ENCODE results near the gene RAMACL. TPM values are rescaled to one million over a fixed set of nuclear protein-coding genes. Genes with fewer than 3 reads are reported as not detected.

Gene RAMACL
- total and polyA plus RNA-seq, 7 experiments from 2014 or later = 0.43 to 1.2 (median 0.78) TPM; not detected in 2

DNA sequence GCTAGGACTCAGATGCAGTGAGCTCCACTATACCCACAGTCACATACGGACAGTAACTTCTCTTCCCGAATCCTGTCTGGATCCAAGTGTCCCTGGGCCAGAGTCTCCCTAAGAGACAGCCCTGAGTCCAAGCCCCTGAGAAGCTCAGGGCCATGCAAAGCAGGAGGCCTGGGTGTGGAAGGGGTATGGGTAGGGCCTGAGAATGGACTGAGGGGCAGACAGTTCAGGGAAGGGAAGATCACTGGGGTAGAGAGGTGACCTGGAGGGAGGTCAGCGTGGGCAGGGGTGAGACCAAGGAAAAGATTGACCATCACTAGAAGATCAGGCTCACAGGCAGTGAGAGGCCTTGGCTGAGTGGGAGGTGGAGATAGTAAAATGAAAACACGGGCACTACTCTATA, 31.8 kb upstream of the RAMACL start:
- CTCF ChIA-PET = no interaction called here

DNA sequence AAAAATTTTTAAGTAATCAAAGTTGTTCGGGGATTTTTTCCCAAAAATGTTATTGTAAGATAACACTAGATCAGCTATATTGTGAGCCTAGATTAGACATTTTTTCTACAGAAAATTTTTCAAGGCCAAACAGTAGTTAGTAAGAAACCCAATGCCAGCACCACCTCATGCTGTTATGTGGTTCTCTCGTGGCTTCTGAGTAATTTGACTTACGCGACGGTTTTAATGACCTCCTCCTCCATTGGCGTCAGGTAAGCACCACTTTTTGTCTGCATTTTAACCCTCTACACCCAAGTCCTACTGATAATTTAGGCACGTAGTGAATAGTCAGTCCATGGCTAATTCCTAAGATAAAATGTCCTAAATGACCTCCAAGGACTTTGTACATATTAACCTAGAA, 30.9 kb upstream of the RAMACL start:
- ATAC-seq = no peak

More for the DNA sequence above, 31.8 kb upstream of the RAMACL start:
- H3K27ac Mint-ChIP-seq = no peak overlapping the region
- Histone ChIP-seq H3K36me3 (ENCODE audit: control insufficient read depth in 2 of 3, insufficient read depth in 3 of 3, low read length in 3 of 3) (no peaks in the 10 kb centered on the region), H3K27ac (ENCODE audit: low read depth, low read length) (no peak overlapping the region), H3K4me1 (ENCODE audit: control insufficient read depth in 2 of 2, insufficient read depth in 2 of 2, low read length in 2 of 2) (no peaks in the 10 kb centered on the region), H3K9me3 (ENCODE audit: control insufficient read depth in 2 of 3, low read length in 3 of 3) (no peaks in the 10 kb centered on the region), H3K27me3 (ENCODE audit: control insufficient read depth in 2 of 2, insufficient read depth in 2 of 2, low read length in 2 of 2) (no peaks in the 10 kb centered on the region), H3K4me3 (ENCODE audit: low read length) (no peak overlapping the region)
- no peaks in the 10 kb centered on the region for H3K9me3 Mint-ChIP-seq
- intact Hi-C loops (cut with micrococcal nuclease) = no loop called here
- peaks cover 0 to 7% (median 0%) of the 10 kb centered on the region in 7 donors for H3K4me1 Mint-ChIP-seq
- POLR2A ChIA-PET = interaction anchor here (0.5 kb wide), 1 partner anchor 78 kb away, joined by 3 read pairs; no protein-coding TSS in a partner anchor
- H3K36me3 Mint-ChIP-seq = peaks cover 0 to 13% (median 6%) of the 10 kb centered on the region in 5 donors
- ATAC-seq (no peak), DNase-seq (no peak)
- H3K4me3 Mint-ChIP-seq = no peak overlapping the region
- H3K27me3 Mint-ChIP-seq = peaks cover 0 to 8% (median 0%) of the 10 kb centered on the region in 5 donors

DNA sequence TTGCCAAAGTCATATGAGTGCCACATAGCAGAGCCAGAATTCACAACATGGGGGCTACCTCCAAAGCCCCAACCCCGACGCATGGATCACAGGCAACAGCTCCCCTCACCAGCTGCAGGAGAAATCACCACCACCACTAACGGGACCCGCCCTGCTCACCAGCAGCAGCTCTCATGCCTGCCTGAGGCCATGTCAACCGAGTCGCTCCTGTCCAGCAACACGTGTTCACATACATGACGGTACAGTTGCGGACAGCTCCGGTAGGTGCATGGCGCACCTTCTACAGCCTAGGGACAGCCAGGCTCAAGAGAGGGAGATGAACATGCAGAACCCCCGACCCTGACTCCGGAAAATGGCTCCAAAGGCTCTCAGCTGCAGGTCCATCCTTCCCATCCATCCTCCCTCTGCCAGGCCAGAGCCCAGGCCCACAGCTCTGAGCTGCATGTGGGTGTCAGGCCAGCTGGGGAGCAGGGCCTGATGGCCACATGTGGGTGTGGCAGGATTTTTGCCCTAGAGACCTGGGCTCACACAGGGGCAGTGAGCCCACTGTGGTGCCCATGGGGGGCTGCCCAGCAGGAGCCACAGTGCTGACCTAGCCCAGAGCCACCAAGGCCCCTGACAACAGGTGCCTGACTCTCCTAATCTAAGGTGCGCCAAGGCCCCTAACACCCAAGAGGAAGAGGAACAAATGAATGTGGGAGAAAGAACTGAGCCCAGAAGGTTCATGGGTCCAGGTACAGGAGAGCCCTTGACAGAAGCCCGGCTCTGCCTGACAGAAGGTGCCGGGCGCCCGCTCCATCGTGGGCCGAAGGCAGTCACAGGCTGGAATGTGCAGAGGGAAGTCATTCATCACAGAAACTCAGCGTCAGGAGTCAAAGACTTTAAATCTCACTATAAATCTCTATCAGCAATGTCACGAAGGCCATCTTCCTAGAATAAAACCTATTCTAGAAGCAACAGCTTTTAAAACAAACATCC, 30.1 kb upstream of the RAMACL start:
- H3K4me3 Mint-ChIP-seq = no peak overlapping the region
- CTCF ChIA-PET = no interaction called here

More for the DNA sequence above, 30.9 kb upstream of the RAMACL start:
- Histone ChIP-seq H3K4me1 (ENCODE audit: control insufficient read depth in 2 of 2, insufficient read depth in 2 of 2, low read length in 2 of 2) (no peaks in the 10 kb centered on the region), H3K27ac (ENCODE audit: low read depth, low read length) (no peak overlapping the region), H3K36me3 (ENCODE audit: control insufficient read depth in 2 of 3, insufficient read depth in 3 of 3, low read length in 3 of 3) (no peaks in the 10 kb centered on the region), H3K4me3 (ENCODE audit: low read length) (no peak overlapping the region), H3K27me3 (ENCODE audit: control insufficient read depth in 2 of 2, insufficient read depth in 2 of 2, low read length in 2 of 2) (no peaks in the 10 kb centered on the region), H3K9me3 (ENCODE audit: control insufficient read depth in 2 of 3, low read length in 3 of 3) (no peaks in the 10 kb centered on the region)
- peaks cover 0 to 13% (median 6%) of the 10 kb centered on the region in 5 donors for H3K36me3 Mint-ChIP-seq
- no peaks in the 10 kb centered on the region for H3K9me3 Mint-ChIP-seq
- H3K27ac Mint-ChIP-seq = no peak overlapping the region
- peaks cover 0 to 5% (median 0%) of the 10 kb centered on the region in 5 donors for H3K27me3 Mint-ChIP-seq
- intact Hi-C loops (cut with micrococcal nuclease) = no loop called here
- H3K4me3 Mint-ChIP-seq = no peak overlapping the region
- POLR2A ChIA-PET = no interaction called here
- CTCF ChIA-PET = no interaction called here
- H3K4me1 Mint-ChIP-seq = peaks cover 0 to 7% (median 0%) of the 10 kb centered on the region in 7 donors
- no peak for DNase-seq

DNA sequence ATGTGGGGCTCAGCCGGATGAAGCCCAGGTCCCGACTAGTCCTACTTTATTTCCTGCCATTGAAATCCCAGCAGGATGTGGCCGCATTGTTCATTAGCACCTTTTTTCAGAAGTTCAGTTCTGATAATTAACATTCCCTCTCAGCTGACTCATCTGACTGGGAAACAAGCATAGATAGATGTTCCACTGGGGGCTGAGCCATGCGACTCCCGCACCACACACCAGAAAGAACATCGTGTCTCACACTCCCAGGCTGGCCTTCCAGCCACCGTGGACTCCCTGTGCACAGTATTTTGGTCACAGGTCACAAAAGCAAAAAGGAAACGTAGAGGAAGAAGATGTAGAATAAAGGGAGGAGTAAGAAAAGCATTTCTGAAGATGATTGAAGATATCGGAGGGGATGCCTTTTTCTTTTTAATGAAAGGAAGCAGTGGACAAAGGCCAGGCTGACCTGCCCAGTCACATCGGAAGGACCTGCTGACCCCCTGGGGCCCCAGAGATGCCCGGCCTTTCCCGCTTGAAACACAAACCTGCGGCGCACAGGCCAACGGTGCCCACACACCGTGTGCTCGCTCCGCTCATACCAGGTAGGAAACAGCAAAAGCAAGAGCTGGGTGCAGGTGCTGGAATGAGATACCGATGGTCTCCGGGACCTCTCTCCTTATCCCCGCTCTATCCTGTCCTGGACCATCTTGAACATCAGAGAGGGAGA, 28.7 kb upstream of the RAMACL start:
- no peaks in the 10 kb centered on the region for H3K9me3 Mint-ChIP-seq
- H3K4me1 Mint-ChIP-seq = peaks cover 0 to 7% (median 0%) of the 10 kb centered on the region in 7 donors
- DNase-seq = no peak
- no peak overlapping the region for H3K4me3 Mint-ChIP-seq
- no peak for ATAC-seq
- no peaks in the 10 kb centered on the region for H3K27me3 ChIP-seq (ENCODE audit: control insufficient read depth in 2 of 2, insufficient read depth in 2 of 2, low read length in 2 of 2)
- H3K9me3 ChIP-seq (ENCODE audit: control insufficient read depth in 2 of 3, low read length in 3 of 3) = no peaks in the 10 kb centered on the region
- no peaks in the 10 kb centered on the region for H3K4me1 ChIP-seq (ENCODE audit: control insufficient read depth in 2 of 2, insufficient read depth in 2 of 2, low read length in 2 of 2)
- intact Hi-C loops (cut with micrococcal nuclease) = no loop called here
- peak overlapping the region in 3 of 9 donors; percentile 3 to 72 (median 51) for H3K27ac Mint-ChIP-seq
- H3K36me3 ChIP-seq (ENCODE audit: control insufficient read depth in 2 of 3, insufficient read depth in 3 of 3, low read length in 3 of 3) = no peaks in the 10 kb centered on the region
- no peak overlapping the region for H3K27ac ChIP-seq (ENCODE audit: low read depth, low read length)
- H3K27me3 Mint-ChIP-seq = no peaks in the 10 kb centered on the region
- ChIA-PET CTCF (no interaction called here), POLR2A (interaction anchor here (1.6 kb wide), 1 partner anchor 15 kb away, joined by 3 read pairs; no protein-coding TSS in a partner anchor)
- peaks cover 0 to 12% (median 6%) of the 10 kb centered on the region in 5 donors for H3K36me3 Mint-ChIP-seq
- H3K4me3 ChIP-seq (ENCODE audit: low read length) = no peak overlapping the region

More for the DNA sequence above, 30.1 kb upstream of the RAMACL start:
- POLR2A ChIA-PET = no interaction called here
- Histone ChIP-seq H3K27me3 (ENCODE audit: control insufficient read depth in 2 of 2, insufficient read depth in 2 of 2, low read length in 2 of 2) (no peaks in the 10 kb centered on the region), H3K9me3 (ENCODE audit: control insufficient read depth in 2 of 3, low read length in 3 of 3) (no peaks in the 10 kb centered on the region), H3K4me1 (ENCODE audit: control insufficient read depth in 2 of 2, insufficient read depth in 2 of 2, low read length in 2 of 2) (no peaks in the 10 kb centered on the region), H3K36me3 (ENCODE audit: control insufficient read depth in 2 of 3, insufficient read depth in 3 of 3, low read length in 3 of 3) (no peaks in the 10 kb centered on the region), H3K4me3 (ENCODE audit: low read length) (no peak overlapping the region), H3K27ac (ENCODE audit: low read depth, low read length) (no peak overlapping the region)
- Mint-ChIP-seq H3K27ac (no peak overlapping the region), H3K9me3 (no peaks in the 10 kb centered on the region), H3K27me3 (peaks cover 0 to under 1% (median 0%) of the 10 kb centered on the region in 5 donors), H3K4me1 (peaks cover 0 to 7% (median 0%) of the 10 kb centered on the region in 7 donors), H3K36me3 (peaks cover 0 to 12% (median 6%) of the 10 kb centered on the region in 5 donors)
- DNase-seq = no peak
- ATAC-seq = no peak
- intact Hi-C loops (cut with micrococcal nuclease) = no loop called here

DNA sequence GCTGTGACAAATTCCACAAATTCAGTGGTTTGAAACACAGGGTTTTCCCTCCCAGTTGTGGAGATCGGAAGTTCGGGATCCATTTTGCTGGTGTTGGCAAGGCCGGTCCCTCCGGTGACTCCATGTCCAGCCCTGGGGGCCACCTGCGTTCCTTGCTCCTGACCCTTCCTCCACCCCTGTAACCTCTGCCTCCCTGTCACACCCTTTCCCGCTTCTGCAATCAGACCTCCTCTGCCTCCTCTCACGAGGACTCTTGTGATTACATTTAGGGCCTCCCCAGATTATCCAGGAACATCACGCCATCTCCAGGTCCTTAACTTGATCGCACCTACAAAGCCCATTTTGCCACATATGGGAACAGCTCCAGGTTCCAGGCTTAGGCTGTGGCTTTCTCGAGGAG, 28.1 kb upstream of the RAMACL start:
- Mint-ChIP-seq H3K36me3 (peaks cover 0 to 12% (median 6%) of the 10 kb centered on the region in 5 donors), H3K27me3 (no peaks in the 10 kb centered on the region), H3K4me1 (peaks cover 0 to 7% (median 0%) of the 10 kb centered on the region in 7 donors), H3K9me3 (no peaks in the 10 kb centered on the region), H3K4me3 (no peak overlapping the region), H3K27ac (no peak overlapping the region)
- POLR2A ChIA-PET = interaction anchor here (1.6 kb wide), 1 partner anchor 15 kb away, joined by 3 read pairs; no protein-coding TSS in a partner anchor
- no peaks in the 10 kb centered on the region for H3K27me3 ChIP-seq (ENCODE audit: control insufficient read depth in 2 of 2, insufficient read depth in 2 of 2, low read length in 2 of 2)
- H3K36me3 ChIP-seq (ENCODE audit: control insufficient read depth in 2 of 3, insufficient read depth in 3 of 3, low read length in 3 of 3) = no peaks in the 10 kb centered on the region
- H3K27ac ChIP-seq (ENCODE audit: low read depth, low read length) = no peak overlapping the region
- ATAC-seq (no peak), DNase-seq (no peak)
- H3K9me3 ChIP-seq (ENCODE audit: control insufficient read depth in 2 of 3, low read length in 3 of 3) = no peaks in the 10 kb centered on the region
- intact Hi-C loops (cut with micrococcal nuclease) = no loop called here
- no peaks in the 10 kb centered on the region for H3K4me1 ChIP-seq (ENCODE audit: control insufficient read depth in 2 of 2, insufficient read depth in 2 of 2, low read length in 2 of 2)
- no peak overlapping the region for H3K4me3 ChIP-seq (ENCODE audit: low read length)
- CTCF ChIA-PET = no interaction called here

GRCh38 chr6:166614171-166614583, 27.7 kb upstream of the RAMACL start:
- POLR2A ChIA-PET = interaction anchor here (1.6 kb wide), 1 partner anchor 16 kb away, joined by 3 read pairs; no protein-coding TSS in a partner anchor
- H3K4me1 Mint-ChIP-seq = peaks cover 0 to 7% (median 0%) of the 10 kb centered on the region in 7 donors
- Histone ChIP-seq H3K27me3 (ENCODE audit: control insufficient read depth in 2 of 2, insufficient read depth in 2 of 2, low read length in 2 of 2) (no peaks in the 10 kb centered on the region), H3K27ac (ENCODE audit: low read depth, low read length) (no peak overlapping the region), H3K4me1 (ENCODE audit: control insufficient read depth in 2 of 2, insufficient read depth in 2 of 2, low read length in 2 of 2) (no peaks in the 10 kb centered on the region), H3K36me3 (ENCODE audit: control insufficient read depth in 2 of 3, insufficient read depth in 3 of 3, low read length in 3 of 3) (no peaks in the 10 kb centered on the region), H3K4me3 (ENCODE audit: low read length) (no peak overlapping the region), H3K9me3 (ENCODE audit: control insufficient read depth in 2 of 3, low read length in 3 of 3) (no peaks in the 10 kb centered on the region)
- DNase-seq (no peak), ATAC-seq (no peak)
- CTCF ChIA-PET = interaction anchor here (0.6 kb wide), 1 partner anchor 13 kb away, joined by 3 read pairs; no protein-coding TSS in a partner anchor
- H3K4me3 Mint-ChIP-seq = no peak overlapping the region
- H3K36me3 Mint-ChIP-seq = peaks cover 0 to 12% (median 6%) of the 10 kb centered on the region in 5 donors
- peak overlapping the region in 1 of 9 donors; percentile 8 for H3K27ac Mint-ChIP-seq
- H3K9me3 Mint-ChIP-seq = no peaks in the 10 kb centered on the region
- intact Hi-C loops (cut with micrococcal nuclease) = no loop called here
- no peaks in the 10 kb centered on the region for H3K27me3 Mint-ChIP-seq
